ENCODE measurements around the gene MYT1.

The MYT1 gene

GRCh38 chr20:64198347-64198746 lies 34.1 kb downstream of the MYT1 start:
- Histone ChIP-seq H3K27me3 (replicated peaks; ENCODE audit: insufficient read depth, low read length) (peaks cover 98% of the 10 kb centered on the region), H3K9me2 (replicated peaks; ENCODE audit: insufficient read depth, low read length) (no peaks in the 10 kb centered on the region), H3K4me1 (ENCODE audit: low read length) (no peaks in the 10 kb centered on the region), H4K20me1 (ENCODE audit: insufficient read depth, low read length) (no peaks in the 10 kb centered on the region), H3K36me3 (replicated peaks; ENCODE audit: insufficient read depth, low read length) (no peaks in the 10 kb centered on the region), H3K9ac (ENCODE audit: low read length) (no peak overlapping the region), H3K4me2 (ENCODE audit: low read depth, low read length) (no peak overlapping the region), H2AFZ (ENCODE audit: low read length) (no peak overlapping the region), H3K9me3 (replicated peaks; ENCODE audit: insufficient read depth, low read length) (no peaks in the 10 kb centered on the region), H3K27ac (ENCODE audit: low read length) (no peak overlapping the region), H3K4me3 (ENCODE audit: low read length) (no peak overlapping the region), H3K79me2 (ENCODE audit: low read length) (no peaks in the 10 kb centered on the region), H3F3A (ENCODE audit: insufficient read depth, low read length) (no peaks in the 10 kb centered on the region)
- DNase-seq, result no peak
- TF ChIP-seq CTCF (IDR thresholded peaks at IDR 0.05; ENCODE audit: low read length) (no peak), EZH2 (optimal IDR thresholded peaks at IDR 0.05; ENCODE audit: low read depth, low read length) (no peak), EZH2phosphoT487 (IDR thresholded peaks at IDR 0.05; ENCODE audit: low read length) (no peak)

- Histone ChIP-seq H3K4me2 (ENCODE audit: low read depth, low read length) (no peak overlapping the region), H3K79me2 (ENCODE audit: low read length) (no peaks in the 10 kb centered on the region), H3K4me1 (ENCODE audit: low read length) (no peaks in the 10 kb centered on the region), H3K27ac (ENCODE audit: low read length) (no peak overlapping the region), H2AFZ (ENCODE audit: low read length) (no peak overlapping the region), H3K27me3 (replicated peaks; ENCODE audit: insufficient read depth, low read length) (peaks cover 98% of the 10 kb centered on the region), H3F3A (ENCODE audit: insufficient read depth, low read length) (no peaks in the 10 kb centered on the region), H3K4me3 (ENCODE audit: low read length) (no peak overlapping the region), H3K9me3 (replicated peaks; ENCODE audit: insufficient read depth, low read length) (no peaks in the 10 kb centered on the region), H3K9ac (ENCODE audit: low read length) (no peak overlapping the region), H3K36me3 (replicated peaks; ENCODE audit: insufficient read depth, low read length) (no peaks in the 10 kb centered on the region), H4K20me1 (ENCODE audit: insufficient read depth, low read length) (no peaks in the 10 kb centered on the region), H3K9me2 (replicated peaks; ENCODE audit: insufficient read depth, low read length) (no peaks in the 10 kb centered on the region)
- TF ChIP-seq CTCF (IDR thresholded peaks at IDR 0.05; ENCODE audit: low read length) (no peak), EZH2phosphoT487 (IDR thresholded peaks at IDR 0.05; ENCODE audit: low read length) (no peak), EZH2 (optimal IDR thresholded peaks at IDR 0.05; ENCODE audit: low read depth, low read length) (no peak)
- no peak for DNase-seq
These were observed 35.1 kb downstream of the MYT1 start for GRCh38 chr20:64199395-64199794.

DNA sequence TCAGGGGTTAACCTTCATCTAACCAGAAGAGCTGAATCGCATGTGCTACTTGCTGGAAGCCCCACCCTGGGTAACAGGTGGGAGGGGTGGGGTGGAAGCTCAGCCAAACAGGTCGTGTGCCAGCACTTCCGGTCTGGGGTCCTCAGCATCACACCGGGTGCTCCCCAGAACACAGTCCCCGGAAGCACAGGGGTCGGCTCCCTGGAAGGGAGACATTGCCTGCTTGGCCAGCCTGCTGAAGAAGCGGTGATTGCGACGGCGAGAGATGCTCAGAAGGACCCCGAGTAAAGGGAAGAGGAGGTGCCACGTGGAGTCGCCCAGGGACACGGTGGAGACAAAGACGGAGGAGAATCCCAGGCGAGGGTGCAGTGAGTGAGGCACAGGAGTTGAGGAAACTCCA lies 36.5 kb downstream of the MYT1 start:
- no peaks in the 10 kb centered on the region for H3K36me3 ChIP-seq (replicated peaks; ENCODE audit: insufficient read depth, low read length)
- H3F3A ChIP-seq (ENCODE audit: insufficient read depth, low read length), result no peaks in the 10 kb centered on the region
- H3K79me2 ChIP-seq (ENCODE audit: low read length), result no peaks in the 10 kb centered on the region
- H3K9me2 ChIP-seq (replicated peaks; ENCODE audit: insufficient read depth, low read length), result no peaks in the 10 kb centered on the region
- peaks cover 98% of the 10 kb centered on the region for H3K27me3 ChIP-seq (replicated peaks; ENCODE audit: insufficient read depth, low read length)
- H3K9ac ChIP-seq (ENCODE audit: low read length), result no peak overlapping the region
- H3K27ac ChIP-seq (ENCODE audit: low read length), result no peak overlapping the region
- H2AFZ ChIP-seq (ENCODE audit: low read length), result no peak overlapping the region
- H4K20me1 ChIP-seq (ENCODE audit: insufficient read depth, low read length), result no peaks in the 10 kb centered on the region
- H3K4me1 ChIP-seq (ENCODE audit: low read length), result no peaks in the 10 kb centered on the region
- no peak overlapping the region for H3K4me2 ChIP-seq (ENCODE audit: low read depth, low read length)
- DNase-seq, result no peak
- H3K9me3 ChIP-seq (replicated peaks; ENCODE audit: insufficient read depth, low read length), result no peaks in the 10 kb centered on the region
- TF ChIP-seq EZH2 (optimal IDR thresholded peaks at IDR 0.05; ENCODE audit: low read depth, low read length) (no peak), EZH2phosphoT487 (IDR thresholded peaks at IDR 0.05; ENCODE audit: low read length) (no peak), CTCF (IDR thresholded peaks at IDR 0.05; ENCODE audit: low read length) (no peak)
- no peak overlapping the region for H3K4me3 ChIP-seq (ENCODE audit: low read length)
